Mesenchymal stem cell (in vitro differentiated cells and primary cell): Measurements from ENCODE around the gene ZNF85.

Experiments used
- DNase-seq: peaks from one replicate; pipeline ENCODE4 v3.0.0-alpha.2; 2013
- H2AFZ ChIP-seq: one replicate; pipeline ENCODE4 v1.6.1; 2013; ENCODE audit warnings: low read depth, mild to moderate bottlenecking, control low read depth, inconsistent platforms, low read length, moderate library complexity
- H2AK5ac ChIP-seq: 2 replicates; pipeline ENCODE4 v1.6.1; 2013; ENCODE audit warnings: low read length, moderate library complexity, mild to moderate bottlenecking, inconsistent platforms; ENCODE audit not compliant: severe bottlenecking
- H2BK120ac ChIP-seq: one replicate; pipeline ENCODE4 v1.6.1; 2013; ENCODE audit warnings: low read depth, mild to moderate bottlenecking, inconsistent platforms, low read length, moderate library complexity
- H2BK12ac ChIP-seq, 2 experiments: one replicate each; pipeline ENCODE4 v1.6.1; 2013; ENCODE audit warnings: inconsistent platforms in 2 of 2, low read length in 2 of 2, mild to moderate bottlenecking in 2 of 2, moderate library complexity in 2 of 2, control low read depth in 1 of 2
- H2BK15ac ChIP-seq: one replicate; pipeline ENCODE4 v1.6.1; 2013; ENCODE audit warnings: mild to moderate bottlenecking, low read depth, inconsistent platforms; ENCODE audit not compliant: poor library complexity, severe bottlenecking
- H2BK5ac ChIP-seq: 2 replicates; pipeline ENCODE4 v1.6.1; 2013; ENCODE audit warnings: low read depth, mild to moderate bottlenecking, low read length, control low read depth, inconsistent platforms; ENCODE audit not compliant: poor library complexity, severe bottlenecking
- H3K14ac ChIP-seq, 2 experiments: one replicate each; pipeline ENCODE4 v1.6.1; 2013; ENCODE audit warnings: inconsistent platforms in 2 of 2, low read length in 2 of 2, control low read depth in 1 of 2, mild to moderate bottlenecking in 1 of 2, moderate library complexity in 1 of 2
- H3K18ac ChIP-seq, 2 experiments: one replicate each; pipeline ENCODE4 v1.6.1; 2013; ENCODE audit warnings: inconsistent platforms in 2 of 2, low read length in 2 of 2, control low read depth in 1 of 2, low read depth in 1 of 2, mild to moderate bottlenecking in 1 of 2
- H3K23ac ChIP-seq, 2 experiments: one replicate each; pipeline ENCODE4 v1.6.1; 2013; ENCODE audit warnings: inconsistent platforms in 2 of 2, low read length in 2 of 2, mild to moderate bottlenecking in 2 of 2, moderate library complexity in 2 of 2, control low read depth in 1 of 2
- H3K27ac ChIP-seq: 2 replicates; pipeline ENCODE4 v1.5.1; 2013; ENCODE audit warnings: mild to moderate bottlenecking, moderate library complexity, low read length, control low read depth, inconsistent platforms; ENCODE audit not compliant: poor library complexity, severe bottlenecking
- H3K27me3 ChIP-seq, 2 experiments: 2 replicates each; pipeline versions ENCODE4 v1.6.1 to v1.7.0; 2013; ENCODE audit warnings: low read length in 2 of 2, mild to moderate bottlenecking in 2 of 2, moderate library complexity in 2 of 2, control low read depth in 1 of 2, inconsistent platforms in 1 of 2; ENCODE audit not compliant: control insufficient read depth in 1 of 2, insufficient read depth in 1 of 2
- H3K36me3 ChIP-seq, 2 experiments: 2 replicates each; pipeline versions ENCODE4 v1.6.1 to v1.7.0; 2013; ENCODE audit warnings: low read length in 2 of 2, control low read depth in 1 of 2, inconsistent platforms in 1 of 2, low read depth in 1 of 2, mild to moderate bottlenecking in 1 of 2; ENCODE audit not compliant: insufficient read depth in 2 of 2, control insufficient read depth in 1 of 2
- H3K4ac ChIP-seq, 2 experiments: one replicate each; pipeline ENCODE4 v1.6.1; 2013; ENCODE audit warnings: inconsistent platforms in 2 of 2, low read length in 2 of 2, mild to moderate bottlenecking in 2 of 2, moderate library complexity in 2 of 2, control low read depth in 1 of 2, low read depth in 1 of 2
- H3K4me1 ChIP-seq: 2 replicates; pipeline ENCODE4 v1.6.1; 2013; ENCODE audit warnings: low read depth, low read length, control low read depth; ENCODE audit not compliant: control insufficient read depth, insufficient read depth
- H3K4me2 ChIP-seq: 2 replicates; pipeline ENCODE4 v1.6.1; 2013; ENCODE audit warnings: low read length, mild to moderate bottlenecking, inconsistent platforms; ENCODE audit not compliant: poor library complexity, severe bottlenecking
- H3K4me3 ChIP-seq, 2 experiments: 2 replicates each; pipeline versions ENCODE4 v1.5.1 to v1.7.0; 2013; ENCODE audit warnings: low read length in 2 of 2, mild to moderate bottlenecking in 2 of 2, control low read depth in 1 of 2, low read depth in 1 of 2; ENCODE audit not compliant: insufficient read depth in 1 of 2
- H3K79me1 ChIP-seq: replicated peaks from 2 replicates; pipeline ENCODE4 v1.6.1; 2013; ENCODE audit warnings: mild to moderate bottlenecking, control low read depth, low read length, inconsistent platforms; ENCODE audit not compliant: poor library complexity, severe bottlenecking
- H3K9ac ChIP-seq: 2 replicates; pipeline ENCODE4 v1.7.0; 2013; ENCODE audit warnings: mild to moderate bottlenecking, low read length, moderate library complexity
- H3K9me3 ChIP-seq: 2 replicates; pipeline ENCODE4 v1.7.0; 2013; ENCODE audit warnings: mild to moderate bottlenecking, low read length; ENCODE audit not compliant: control insufficient read depth
- H4K8ac ChIP-seq: one replicate; pipeline ENCODE4 v1.6.1; 2013; ENCODE audit warnings: inconsistent platforms, mild to moderate bottlenecking, low read length, moderate library complexity
- H4K91ac ChIP-seq: one replicate; pipeline ENCODE4 v1.6.1; 2013; ENCODE audit warnings: mild to moderate bottlenecking, low read length, inconsistent platforms
- WGBS: methylation state at CpG from one replicate; pipeline ENCODE4 v1.1.7; 2013; ENCODE audit warnings: mixed read lengths; 5-methylcytosine and 5-hydroxymethylcytosine counted together

ZNF85 gene

DNA sequence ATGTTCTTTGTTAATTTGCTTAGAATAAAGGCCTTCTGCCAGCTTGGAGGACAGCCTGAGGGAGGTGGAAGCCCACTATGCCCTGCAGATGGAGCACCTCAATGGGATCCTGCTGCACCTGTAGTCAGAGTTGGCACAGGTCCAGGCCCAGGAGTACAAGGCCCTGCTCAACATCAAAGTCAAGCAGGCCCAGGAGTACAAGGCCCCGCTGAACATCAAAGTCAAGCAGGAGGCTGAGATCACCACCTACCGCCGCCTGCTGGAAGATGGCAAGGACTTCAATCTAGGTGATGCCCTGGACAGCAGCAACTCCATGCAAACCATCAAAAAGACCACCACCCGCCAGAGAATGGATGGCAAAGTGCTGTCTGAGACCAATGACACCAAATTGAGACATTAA, 41.7 kb downstream of the ZNF85 start:
- Histone ChIP-seq H3K9ac (no peak overlapping the region), H3K4me2 (no peak overlapping the region), H2BK120ac (no peak overlapping the region), H3K36me3 (no peaks in the 10 kb centered on the region), H3K14ac (no peak overlapping the region), H2BK15ac (no peak overlapping the region), H4K8ac (no peak overlapping the region), H2AK5ac (no peak overlapping the region), H2BK5ac (no peak overlapping the region), H3K18ac (no peak overlapping the region), H3K4ac (no peak overlapping the region), H3K9me3 (peaks cover 35% of the 10 kb centered on the region), H4K91ac (no peak overlapping the region), H2BK12ac (no peak overlapping the region), H3K23ac (no peak overlapping the region), H3K4me3 (no peak overlapping the region), H3K27me3 (no peaks in the 10 kb centered on the region), H3K4me1 (no peaks in the 10 kb centered on the region), H2AFZ (no peak overlapping the region), H3K79me1 (no peaks in the 10 kb centered on the region), H3K27ac (no peak overlapping the region)
- DNase-seq: no peak
- WGBS: 62% methylated on average over 4 of the region's 4 CpGs

DNA sequence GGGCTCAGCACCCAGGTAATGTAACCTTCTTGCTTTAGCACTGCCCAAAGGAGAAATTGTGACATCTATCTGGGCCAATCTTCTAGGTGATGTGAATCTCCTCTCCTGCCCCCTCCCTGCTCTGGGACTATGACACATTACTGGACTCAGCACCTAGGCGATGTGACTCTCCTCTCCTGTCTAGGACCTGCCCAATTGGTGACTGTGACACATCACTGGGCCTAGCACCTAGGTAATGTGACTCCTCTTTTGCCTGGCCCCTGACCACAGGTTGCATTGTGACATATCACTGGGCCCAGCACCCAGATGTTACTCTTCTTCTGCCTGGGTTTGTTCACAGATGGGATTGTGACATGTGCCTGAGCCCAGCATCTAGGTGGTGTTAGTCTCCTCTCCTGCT, 45.0 kb downstream of the ZNF85 start:
- no peak overlapping the region for H3K4me3 ChIP-seq
- 57% methylated on average over 1 of the region's 1 CpG for WGBS
- H3K36me3 ChIP-seq: no peaks in the 10 kb centered on the region
- H3K14ac ChIP-seq: no peak overlapping the region
- H3K4ac ChIP-seq: no peak overlapping the region
- peaks cover 36% of the 10 kb centered on the region for H3K9me3 ChIP-seq
- no peak overlapping the region for H2AK5ac ChIP-seq
- no peak overlapping the region for H3K18ac ChIP-seq
- no peak overlapping the region for H3K9ac ChIP-seq
- H3K23ac ChIP-seq: no peak overlapping the region
- H2BK120ac ChIP-seq: no peak overlapping the region
- no peak overlapping the region for H2BK12ac ChIP-seq
- no peaks in the 10 kb centered on the region for H3K27me3 ChIP-seq
- no peaks in the 10 kb centered on the region for H3K79me1 ChIP-seq
- no peak overlapping the region for H4K91ac ChIP-seq
- H3K27ac ChIP-seq: no peak overlapping the region
- no peak overlapping the region for H2AFZ ChIP-seq
- H3K4me1 ChIP-seq: no peaks in the 10 kb centered on the region
- H2BK5ac ChIP-seq: no peak overlapping the region
- no peak overlapping the region for H3K4me2 ChIP-seq
- no peak overlapping the region for H2BK15ac ChIP-seq
- no peak for DNase-seq
- no peak overlapping the region for H4K8ac ChIP-seq

DNA sequence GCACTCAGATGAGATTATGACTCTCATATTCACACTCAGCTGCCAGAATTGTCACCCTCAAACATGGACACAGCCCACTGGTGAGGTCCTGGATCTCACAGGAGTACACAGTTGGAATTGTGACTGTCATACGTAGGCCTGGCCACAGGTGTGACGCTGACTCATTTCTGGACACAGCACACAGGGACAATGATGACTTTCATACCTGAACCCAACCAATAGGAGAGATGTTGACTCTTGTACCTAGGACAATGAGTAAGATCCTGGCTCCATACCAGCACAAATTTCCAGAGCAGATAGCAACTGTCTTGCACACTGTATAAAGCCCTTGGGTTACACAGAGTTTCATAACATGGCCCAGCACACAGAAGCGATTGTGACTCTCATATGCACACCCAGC, 46.4 kb downstream of the ZNF85 start:
- Histone ChIP-seq H2BK120ac (no peak overlapping the region), H2BK15ac (no peak overlapping the region), H3K4me2 (no peak overlapping the region), H2AK5ac (no peak overlapping the region), H2BK5ac (no peak overlapping the region), H4K8ac (no peak overlapping the region), H3K23ac (no peak overlapping the region), H2AFZ (no peak overlapping the region), H3K9me3 (peaks cover 35% of the 10 kb centered on the region), H2BK12ac (no peak overlapping the region), H3K4ac (no peak overlapping the region), H3K27ac (no peak overlapping the region), H3K79me1 (no peaks in the 10 kb centered on the region), H3K9ac (no peak overlapping the region), H3K36me3 (no peaks in the 10 kb centered on the region), H3K18ac (no peak overlapping the region), H4K91ac (no peak overlapping the region), H3K4me3 (no peak overlapping the region), H3K14ac (no peak overlapping the region), H3K4me1 (no peaks in the 10 kb centered on the region), H3K27me3 (no peaks in the 10 kb centered on the region)
- 72% methylated on average over 3 of the region's 3 CpGs for WGBS
- DNase-seq: no peak

DNA sequence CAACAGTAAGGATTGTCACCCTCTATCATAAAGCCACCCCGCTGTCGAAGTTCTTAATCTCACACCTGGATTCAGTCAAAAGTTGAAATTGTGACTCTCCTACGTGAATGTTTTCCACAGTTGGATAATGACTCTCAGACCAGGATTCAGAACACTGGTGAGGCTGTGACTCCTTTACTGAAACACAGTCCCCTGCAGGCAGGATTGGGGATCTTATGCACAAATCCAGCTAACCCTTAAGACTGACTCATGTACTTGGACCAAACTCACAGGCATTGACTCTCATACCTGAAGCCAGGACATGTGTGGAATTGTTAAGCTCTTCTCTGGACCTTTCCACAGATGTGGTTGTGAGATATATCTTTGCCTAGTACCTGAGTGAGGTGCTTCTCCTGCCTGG, 46.8 kb downstream of the ZNF85 start:
- no peak overlapping the region for H2BK15ac ChIP-seq
- no peak overlapping the region for H2BK5ac ChIP-seq
- no peak overlapping the region for H2BK120ac ChIP-seq
- H3K18ac ChIP-seq: no peak overlapping the region
- no peak overlapping the region for H3K4me2 ChIP-seq
- no peak overlapping the region for H2BK12ac ChIP-seq
- H3K36me3 ChIP-seq: no peaks in the 10 kb centered on the region
- H3K79me1 ChIP-seq: no peaks in the 10 kb centered on the region
- no peak overlapping the region for H3K27ac ChIP-seq
- H3K4ac ChIP-seq: no peak overlapping the region
- no peak overlapping the region for H4K8ac ChIP-seq
- H3K27me3 ChIP-seq: no peaks in the 10 kb centered on the region
- H2AFZ ChIP-seq: no peak overlapping the region
- H3K14ac ChIP-seq: no peak overlapping the region
- WGBS: 65% methylated on average over 3 of the region's 3 CpGs
- H3K4me1 ChIP-seq: no peaks in the 10 kb centered on the region
- DNase-seq: no peak
- no peak overlapping the region for H3K4me3 ChIP-seq
- no peak overlapping the region for H3K9ac ChIP-seq
- H3K23ac ChIP-seq: no peak overlapping the region
- no peak overlapping the region for H4K91ac ChIP-seq
- H3K9me3 ChIP-seq: peaks cover 33% of the 10 kb centered on the region
- no peak overlapping the region for H2AK5ac ChIP-seq
